Measurements from ENCODE around the gene ACADL.

ACADL gene

GRCh38 chr2:210158236-210158635 lies 67.0 kb downstream of the ACADL start:
- peak overlapping the region; percentile 89 for H3K27ac ChIP-seq
- H3K9me3 ChIP-seq (ENCODE audit: control insufficient read depth, low read length), result peaks cover 4% of the 10 kb centered on the region
- peak overlapping the region; percentile 21 for H3K4me2 ChIP-seq (ENCODE audit: low read length)
- H3K27me3 ChIP-seq (ENCODE audit: control insufficient read depth, insufficient read depth, low read length), result no peaks in the 10 kb centered on the region
- no peak for TF ChIP-seq CTCF (IDR thresholded peaks at IDR 0.05)
- peaks cover 17% of the 10 kb centered on the region for H3K4me1 ChIP-seq
- peak overlapping the region; percentile 39 for H3K4me3 ChIP-seq (ENCODE audit: low read depth, low read length)
- H3K36me3 ChIP-seq (ENCODE audit: control insufficient read depth, insufficient read depth, low read length), result peaks cover 7% of the 10 kb centered on the region
- peaks cover 36% of the 10 kb centered on the region for H3K79me2 ChIP-seq
- no peak overlapping the region for H3K9ac ChIP-seq
- no peak overlapping the region for H2AFZ ChIP-seq

GRCh38 chr2:210157526-210157925 lies 67.7 kb downstream of the ACADL start:
- H3K9ac ChIP-seq, result no peak overlapping the region
- H3K4me1 ChIP-seq, result peaks cover 15% of the 10 kb centered on the region
- no peak for TF ChIP-seq CTCF (IDR thresholded peaks at IDR 0.05)
- H3K4me3 ChIP-seq (ENCODE audit: low read depth, low read length), result no peak overlapping the region
- peaks cover 9% of the 10 kb centered on the region for H3K36me3 ChIP-seq (ENCODE audit: control insufficient read depth, insufficient read depth, low read length)
- H3K27me3 ChIP-seq (ENCODE audit: control insufficient read depth, insufficient read depth, low read length), result no peaks in the 10 kb centered on the region
- H3K4me2 ChIP-seq (ENCODE audit: low read length), result peak overlapping the region; percentile 21
- peak overlapping the region; percentile 89 for H3K27ac ChIP-seq
- H3K9me3 ChIP-seq (ENCODE audit: control insufficient read depth, low read length), result peaks cover 4% of the 10 kb centered on the region
- no peak overlapping the region for H2AFZ ChIP-seq
- peaks cover 30% of the 10 kb centered on the region for H3K79me2 ChIP-seq

GRCh38 chr2:210147614-210148013 lies 77.6 kb downstream of the ACADL start:
- Histone ChIP-seq H3K9ac (no peak overlapping the region), H2AFZ (no peak overlapping the region), H3K4me3 (ENCODE audit: low read depth, low read length) (no peak overlapping the region), H3K27me3 (ENCODE audit: control insufficient read depth, insufficient read depth, low read length) (no peaks in the 10 kb centered on the region), H3K79me2 (peaks cover 26% of the 10 kb centered on the region), H3K4me1 (peaks cover 18% of the 10 kb centered on the region), H3K9me3 (ENCODE audit: control insufficient read depth, low read length) (no peaks in the 10 kb centered on the region), H3K27ac (peak overlapping the region; percentile 47), H3K36me3 (ENCODE audit: control insufficient read depth, insufficient read depth, low read length) (peaks cover 18% of the 10 kb centered on the region), H3K4me2 (ENCODE audit: low read length) (no peak overlapping the region)
- no peak for TF ChIP-seq CTCF (IDR thresholded peaks at IDR 0.05)
